ENCODE data around the gene PA2G4. TPM values are rescaled to one million over a fixed set of nuclear protein-coding genes. Genes with fewer than 3 reads are reported as not detected.
"Not testable (repeated sequence)": the region's sequence is repeated elsewhere in the genome, so short reads cannot be mapped to it uniquely, and the experiment has no call there.

PA2G4 gene
- total RNA-seq, 2 experiments from 2014 or later, result 399 to 410 TPM

DNA sequence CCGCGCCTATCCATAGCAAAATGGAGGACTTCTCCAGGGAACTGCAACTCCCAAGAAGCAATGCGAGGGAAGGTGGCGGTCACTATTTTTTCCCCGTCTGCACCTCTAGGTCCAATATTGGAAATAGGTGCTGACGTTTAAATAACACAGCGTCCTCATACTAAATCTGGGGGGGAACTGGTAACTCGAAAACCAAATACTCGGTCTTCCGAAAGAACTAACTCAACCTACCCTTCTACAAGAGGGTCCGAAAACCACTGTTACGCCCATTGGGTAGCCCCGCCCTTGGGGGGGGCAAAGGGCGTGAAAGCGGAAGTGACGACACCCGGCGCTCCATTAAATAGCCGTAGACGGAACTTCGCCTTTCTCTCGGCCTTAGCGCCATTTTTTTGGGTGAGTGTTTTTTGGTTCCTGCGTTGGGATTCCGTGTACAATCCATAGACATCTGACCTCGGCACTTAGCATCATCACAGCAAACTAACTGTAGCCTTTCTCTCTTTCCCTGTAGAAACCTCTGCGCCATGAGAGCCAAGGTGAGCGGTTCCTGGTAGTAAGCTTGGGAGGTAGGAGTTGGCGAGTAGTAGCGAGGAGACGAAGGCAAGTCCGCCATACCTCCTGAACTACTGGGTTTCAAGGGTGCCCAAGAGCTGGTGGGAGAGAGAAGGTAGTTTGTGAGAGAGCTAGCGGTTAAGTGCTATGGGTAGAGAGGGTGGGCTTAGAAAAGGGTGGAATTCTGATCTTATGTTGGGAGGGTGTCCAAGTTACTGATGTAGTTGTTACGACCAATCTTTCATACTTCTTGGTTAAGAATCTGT, 12.1 kb downstream of the PA2G4 start, which contains the start of gene RPL41:
RPL41 (plus strand) TSS at position 367 of the 815 bp plus-strand sequence.
- intact Hi-C loops (cut with micrococcal nuclease), result loop anchor here (1.0 to 5.0 kb wide), 8 partner anchors 12 to 516 kb away; partner anchors contain the start of genes BAZ2A, CNPY2, ORMDL2 and PA2G4
- DNase-seq, result peak; percentile 96
- Mint-ChIP-seq H3K9me3 (no peaks in the 10 kb centered on the region), H3K27me3 (no peaks in the 10 kb centered on the region), H3K4me3 (peak within 1 kb of the TSS; percentile 99), H3K4me1 (ENCODE audit: low read depth) (peaks cover 29% of the 10 kb centered on the region), H3K36me3 (peaks cover 52% of the 10 kb centered on the region), H3K27ac (peak within 1 kb of the TSS; percentile 100)
- ChIA-PET CTCF (interaction anchor here (2.0 to 6.9 kb wide), 5 partner anchors 12 to 74 kb away, joined by 6 to 168 read pairs (median 60); partner anchors contain the start of genes ESYT1, MYL6, PA2G4 and SMARCC2), POLR2A (interaction anchor here (0.6 to 6.7 kb wide), 10 partner anchors 11 to 378 kb away, joined by 3 to 101 read pairs (median 6); partner anchors contain the start of genes ESYT1, IL23A, PA2G4 and RAB5B)

DNA sequence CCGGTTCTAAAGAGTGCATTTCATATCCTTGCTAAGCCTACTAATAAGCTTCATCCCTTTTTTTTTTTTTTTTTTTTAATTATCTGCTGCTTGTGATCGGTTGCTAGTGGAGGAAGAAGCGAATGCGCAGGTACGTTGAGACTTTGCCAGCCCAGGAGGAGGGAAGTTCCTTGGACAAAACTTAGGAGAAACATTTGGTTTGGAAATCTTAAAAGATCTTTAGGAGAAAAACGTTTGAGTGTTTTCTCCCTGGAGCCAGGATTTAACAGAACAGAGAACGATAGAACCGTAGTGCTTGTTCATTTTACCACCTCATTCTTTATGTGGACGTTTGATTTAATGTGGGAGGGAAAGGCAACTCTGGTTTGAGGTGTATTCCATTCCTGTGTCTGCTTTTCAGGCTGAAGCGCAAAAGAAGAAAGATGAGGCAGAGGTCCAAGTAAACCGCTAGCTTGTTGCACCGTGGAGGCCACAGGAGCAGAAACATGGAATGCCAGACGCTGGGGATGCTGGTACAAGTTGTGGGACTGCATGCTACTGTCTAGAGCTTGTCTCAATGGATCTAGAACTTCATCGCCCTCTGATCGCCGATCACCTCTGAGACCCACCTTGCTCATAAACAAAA, 12.8 kb downstream of the PA2G4 start:
- ChIA-PET CTCF (interaction anchor here (1.2 to 6.9 kb wide), 11 partner anchors 11 to 378 kb away, joined by 3 to 168 read pairs (median 6); partner anchors contain the start of genes ESYT1, MYL6, PA2G4 and SMARCC2), POLR2A (interaction anchor here (0.6 to 6.7 kb wide), 13 partner anchors 10 to 379 kb away, joined by 3 to 101 read pairs (median 10); partner anchors contain the start of genes ANKRD52, ESYT1, MYL6 and PA2G4)
- not testable (repeated sequence) for DNase-seq, H3K27me3 Mint-ChIP-seq, H3K9me3 Mint-ChIP-seq
- Mint-ChIP-seq H3K4me1 (ENCODE audit: low read depth) (peaks cover 29% of the 10 kb centered on the region), H3K27ac (peak overlapping the region; percentile 100), H3K36me3 (peaks cover 50% of the 10 kb centered on the region), H3K4me3 (peak overlapping the region; percentile 99)
- intact Hi-C loops (cut with micrococcal nuclease), result loop anchor here (2.0 to 5.0 kb wide), 5 partner anchors 38 to 515 kb away; partner anchors contain the start of genes BAZ2A, CNPY2, ORMDL2 and SARNP

DNA sequence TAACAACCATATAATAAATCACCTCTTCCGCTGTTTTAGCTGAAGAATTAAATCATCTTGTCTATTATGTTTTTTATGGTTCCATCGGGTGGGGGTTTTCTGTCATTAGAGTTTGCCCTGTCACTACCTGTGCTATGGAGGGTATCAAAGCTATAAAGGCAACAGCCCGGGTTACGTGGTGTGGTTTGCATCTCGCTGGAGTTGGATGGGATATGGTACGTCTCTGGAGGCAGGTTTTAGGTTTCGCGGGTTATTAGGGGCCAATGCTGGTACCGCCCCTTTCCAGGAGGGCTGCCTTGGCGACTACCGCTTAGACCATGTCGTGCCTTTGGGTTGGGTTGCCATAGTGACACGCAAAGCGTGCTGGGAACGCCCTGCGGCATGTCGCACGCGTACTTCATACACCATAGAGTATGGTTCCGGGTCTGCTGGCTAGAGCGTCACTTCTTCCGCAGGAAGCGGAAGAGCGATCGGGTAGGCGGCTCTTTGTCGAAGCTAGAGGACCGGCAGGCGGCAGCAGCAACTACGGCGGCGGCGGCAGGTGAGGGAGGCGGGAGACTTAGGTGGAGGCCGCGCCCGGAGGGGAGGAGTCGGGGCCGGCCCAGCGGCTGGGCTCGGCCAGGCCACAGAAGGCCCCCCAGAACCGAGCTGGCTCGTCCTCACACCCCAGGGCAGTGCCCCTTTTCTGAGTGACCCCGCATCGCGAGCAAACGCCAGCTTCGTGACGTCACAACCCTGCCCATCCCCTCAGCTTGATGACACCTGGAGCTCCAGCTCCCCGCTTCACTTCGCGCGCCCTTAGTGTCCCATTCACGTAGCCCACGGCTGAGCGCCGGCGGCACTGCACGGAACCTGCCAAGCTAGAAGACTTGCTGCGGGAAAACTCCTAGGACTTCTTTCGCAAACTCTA, 13.7 kb downstream of the PA2G4 start, which contains the start of gene ZC3H10:
ZC3H10 (plus strand) TSS at position 489 of the 910 bp plus-strand sequence. CDS start 2,297 bp downstream, outside the sequence.
- Mint-ChIP-seq H3K9me3 (no peaks in the 10 kb centered on the region), H3K36me3 (peaks cover 42% of the 10 kb centered on the region), H3K4me3 (peak within 1 kb of the TSS; percentile 99), H3K27me3 (no peaks in the 10 kb centered on the region), H3K27ac (peak within 1 kb of the TSS; percentile 100), H3K4me1 (ENCODE audit: low read depth) (peaks cover 29% of the 10 kb centered on the region)
- POLR2A ChIA-PET, result interaction anchor here (0.5 to 6.7 kb wide), 27 partner anchors 9 to 567 kb away, joined by 3 to 101 read pairs (median 4); partner anchors contain the start of genes ANKRD52, ESYT1, IL23A and MYL6
- CTCF ChIA-PET, result interaction anchor here (0.6 to 6.9 kb wide), 33 partner anchors 10 to 517 kb away, joined by 3 to 168 read pairs (median 6); partner anchors contain the start of genes ANKRD52, CNPY2, COQ10A and ERBB3
- DNase-seq, result peak; percentile 99
- intact Hi-C loops (cut with micrococcal nuclease), result loop anchor here (1.0 to 5.0 kb wide), 16 partner anchors 8 to 514 kb away; partner anchors contain the start of genes BAZ2A, CNPY2, CS and IL23A

DNA sequence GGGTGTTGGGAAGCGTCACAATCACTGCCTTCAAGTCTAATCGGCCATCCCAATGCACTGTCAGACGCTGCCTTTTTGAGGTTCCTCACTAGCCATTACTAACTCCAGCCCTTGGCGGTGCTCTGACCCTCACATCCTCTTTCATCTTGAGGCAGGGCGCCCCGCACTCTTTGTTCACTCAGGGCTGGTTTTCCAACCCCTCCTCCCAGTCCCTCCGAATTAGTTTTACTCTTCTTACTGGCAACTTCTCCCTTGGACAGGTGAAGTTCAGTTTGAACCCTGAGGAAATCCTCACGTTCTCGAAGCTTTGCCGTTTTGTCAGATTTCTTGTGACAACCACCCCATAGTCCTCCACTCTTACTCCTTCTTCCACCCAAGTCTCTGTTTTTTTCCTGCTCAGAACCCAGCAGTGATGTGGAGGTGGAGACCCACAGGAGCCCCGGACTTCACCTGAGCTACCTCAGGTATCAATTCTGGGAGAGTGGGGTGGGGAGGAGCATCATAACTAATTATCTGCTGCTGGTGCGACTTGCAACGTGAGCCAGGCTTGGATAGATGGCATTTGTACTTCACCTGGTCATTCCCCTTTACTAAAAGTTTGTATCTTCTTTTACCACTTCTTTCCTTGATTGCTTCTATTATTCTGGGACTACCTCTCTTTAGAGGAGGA, 14.5 kb downstream of the PA2G4 start:
- Mint-ChIP-seq H3K27ac (peak overlapping the region; percentile 100), H3K4me3 (peak overlapping the region; percentile 99), H3K9me3 (no peaks in the 10 kb centered on the region), H3K36me3 (peaks cover 34% of the 10 kb centered on the region), H3K4me1 (ENCODE audit: low read depth) (peaks cover 31% of the 10 kb centered on the region), H3K27me3 (no peaks in the 10 kb centered on the region)
- POLR2A ChIA-PET, result interaction anchor here (0.5 to 6.7 kb wide), 24 partner anchors 9 to 562 kb away, joined by 3 to 101 read pairs (median 4); partner anchors contain the start of genes ANKRD52, ESYT1, IL23A and MYL6
- no peak for DNase-seq
- intact Hi-C loops (cut with micrococcal nuclease), result loop anchor here (1.0 to 5.0 kb wide), 16 partner anchors 7 to 513 kb away; partner anchors contain the start of genes ANKRD52, BAZ2A, CNPY2 and CS
- CTCF ChIA-PET, result interaction anchor here (1.0 to 6.9 kb wide), 33 partner anchors 9 to 517 kb away, joined by 3 to 168 read pairs (median 6); partner anchors contain the start of genes ANKRD52, CNPY2, COQ10A and ERBB3

DNA sequence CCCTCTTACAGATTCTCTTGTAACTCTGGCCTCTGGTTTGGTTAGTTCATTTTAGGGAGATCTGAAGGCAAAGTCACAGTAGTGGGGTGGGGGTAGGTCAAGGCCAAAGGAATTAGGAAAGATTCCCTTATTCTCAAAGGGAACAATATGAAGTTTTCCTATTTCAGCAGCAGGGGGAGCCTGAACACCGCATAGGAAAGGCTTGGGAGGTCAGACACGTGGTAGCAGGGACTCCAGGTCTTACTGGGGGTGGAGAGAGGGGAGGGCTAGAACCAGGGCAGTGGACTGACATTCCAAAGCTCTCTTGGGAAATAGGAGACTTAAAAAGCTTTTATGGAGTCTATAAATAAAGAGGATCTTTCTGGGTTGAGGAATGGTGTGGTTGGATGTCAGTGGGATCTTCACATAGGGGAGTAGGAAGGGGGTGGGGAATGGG, 15.0 kb downstream of the PA2G4 start:
- peak; percentile 73 for DNase-seq
- peaks cover 28% of the 10 kb centered on the region for H3K36me3 Mint-ChIP-seq
- intact Hi-C loops (cut with micrococcal nuclease), result loop anchor here (1.0 to 5.0 kb wide), 8 partner anchors 139 to 513 kb away; partner anchors contain the start of genes ANKRD52, BAZ2A, CNPY2 and IL23A
- H3K9me3 Mint-ChIP-seq, result no peaks in the 10 kb centered on the region
- H3K27me3 Mint-ChIP-seq, result no peaks in the 10 kb centered on the region
- ChIA-PET CTCF (interaction anchor here (0.6 to 6.9 kb wide), 18 partner anchors 9 to 381 kb away, joined by 3 to 168 read pairs (median 7); partner anchors contain the start of genes ANKRD52, COQ10A, ESYT1 and MYL6), POLR2A (interaction anchor here (0.6 to 6.7 kb wide), 11 partner anchors 14 to 145 kb away, joined by 3 to 101 read pairs (median 4); partner anchors contain the start of genes PA2G4, RAB5B, RNF41 and SMARCC2)
- H3K4me1 Mint-ChIP-seq (ENCODE audit: low read depth), result peaks cover 34% of the 10 kb centered on the region
- peak overlapping the region; percentile 99 for H3K4me3 Mint-ChIP-seq
- peak overlapping the region; percentile 100 for H3K27ac Mint-ChIP-seq

DNA sequence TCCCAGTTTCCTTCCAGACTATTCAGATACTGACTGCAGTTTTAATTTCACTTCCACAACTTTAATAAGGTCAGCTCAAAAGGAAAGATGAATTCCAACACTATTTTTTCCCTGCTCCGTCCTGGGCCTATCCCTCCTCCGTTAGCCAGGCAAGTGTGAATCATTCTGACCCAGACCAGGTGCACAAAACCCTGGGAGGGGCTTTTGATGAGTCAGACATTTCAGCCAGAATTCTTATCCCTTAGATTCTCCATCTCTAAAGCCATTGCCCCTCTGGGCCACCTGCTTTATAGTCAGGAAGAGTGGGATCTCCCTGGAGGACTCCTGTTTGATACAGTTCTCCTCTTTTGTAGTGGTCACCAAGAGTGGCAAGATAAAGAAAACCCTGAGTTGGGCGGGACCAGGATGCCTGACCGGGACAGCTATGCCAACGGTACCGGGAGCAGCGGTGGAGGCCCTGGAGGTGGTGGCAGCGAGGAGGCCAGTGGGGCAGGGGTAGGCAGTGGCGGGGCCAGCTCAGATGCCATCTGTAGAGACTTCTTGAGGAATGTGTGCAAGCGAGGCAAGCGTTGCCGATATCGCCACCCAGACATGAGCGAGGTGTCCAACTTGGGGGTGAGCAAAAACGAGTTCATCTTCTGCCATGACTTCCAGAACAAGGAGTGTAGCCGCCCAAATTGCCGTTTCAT, 15.9 kb downstream of the PA2G4 start:
- Mint-ChIP-seq H3K9me3 (no peaks in the 10 kb centered on the region), H3K27me3 (no peaks in the 10 kb centered on the region), H3K4me3 (no peak overlapping the region), H3K27ac (no peak overlapping the region), H3K4me1 (ENCODE audit: low read depth) (peaks cover 35% of the 10 kb centered on the region), H3K36me3 (peaks cover 28% of the 10 kb centered on the region)
- DNase-seq, result no peak
- ChIA-PET CTCF (interaction anchor here (0.6 to 6.9 kb wide), 16 partner anchors 8 to 381 kb away, joined by 3 to 168 read pairs (median 10); partner anchors contain the start of genes ANKRD52, COQ10A, ESYT1 and MYL6), POLR2A (interaction anchor here (0.6 to 6.7 kb wide), 6 partner anchors 14 to 101 kb away, joined by 3 to 101 read pairs (median 12); partner anchors contain the start of genes PA2G4, RNF41 and SMARCC2)
- intact Hi-C loops (cut with micrococcal nuclease), result no loop called here

GRCh38 chr12:56121204-56121870, 17.0 kb downstream of the PA2G4 start:
- no peak overlapping the region for H3K4me3 Mint-ChIP-seq
- no peak overlapping the region for H3K27ac Mint-ChIP-seq
- peaks cover 39% of the 10 kb centered on the region for H3K4me1 Mint-ChIP-seq (ENCODE audit: low read depth)
- H3K36me3 Mint-ChIP-seq, result peaks cover 28% of the 10 kb centered on the region
- H3K9me3 Mint-ChIP-seq, result no peaks in the 10 kb centered on the region
- POLR2A ChIA-PET, result interaction anchor here (0.6 kb wide), 1 partner anchor 44 kb away, joined by 3 read pairs; no protein-coding TSS in a partner anchor
- intact Hi-C loops (cut with micrococcal nuclease), result no loop called here
- CTCF ChIA-PET, result interaction anchor here (6.9 kb wide), 1 partner anchor 69 kb away, joined by 168 read pairs; the partner anchor contains the start of gene SMARCC2
- DNase-seq, result no peak
- no peaks in the 10 kb centered on the region for H3K27me3 Mint-ChIP-seq

DNA sequence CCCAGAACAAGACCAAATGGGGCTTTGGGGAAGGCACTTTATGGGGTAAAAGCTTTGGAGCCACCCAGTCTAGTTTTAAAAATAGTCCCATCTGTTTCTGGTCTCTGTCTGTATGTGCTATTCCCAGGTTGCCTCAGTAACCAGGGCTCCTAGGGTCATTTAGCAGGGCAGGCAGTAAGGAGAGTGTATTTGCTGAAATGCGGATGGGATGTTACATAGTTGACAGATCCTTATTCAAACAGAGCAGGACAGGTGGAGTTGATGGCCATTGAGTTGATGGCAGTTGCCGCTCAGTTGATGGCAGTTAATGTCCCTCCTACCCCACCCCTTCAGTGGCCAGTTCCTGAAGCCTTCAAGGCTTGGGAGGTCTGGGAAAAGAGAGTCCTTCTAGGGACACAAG, 18.3 kb downstream of the PA2G4 start:
- peaks cover 52% of the 10 kb centered on the region for H3K4me1 Mint-ChIP-seq (ENCODE audit: low read depth)
- H3K36me3 Mint-ChIP-seq, result peaks cover 15% of the 10 kb centered on the region
- H3K4me3 Mint-ChIP-seq, result no peak overlapping the region
- ChIA-PET CTCF (interaction anchor here (1.4 kb wide), 1 partner anchor 29 kb away, joined by 3 read pairs; no protein-coding TSS in a partner anchor), POLR2A (interaction anchor here (0.6 kb wide), 1 partner anchor 88 kb away, joined by 3 read pairs; no protein-coding TSS in a partner anchor)
- intact Hi-C loops (cut with micrococcal nuclease), result no loop called here
- no peaks in the 10 kb centered on the region for H3K9me3 Mint-ChIP-seq
- no peak overlapping the region for H3K27ac Mint-ChIP-seq
- DNase-seq, result no peak
- no peaks in the 10 kb centered on the region for H3K27me3 Mint-ChIP-seq

- Mint-ChIP-seq H3K36me3 (peaks cover 18% of the 10 kb centered on the region), H3K4me3 (no peak overlapping the region), H3K4me1 (ENCODE audit: low read depth) (peaks cover 43% of the 10 kb centered on the region), H3K27ac (peak overlapping the region; percentile 34), H3K9me3 (no peaks in the 10 kb centered on the region), H3K27me3 (no peaks in the 10 kb centered on the region)
- intact Hi-C loops (cut with micrococcal nuclease), result no loop called here
- DNase-seq, result no peak
- ChIA-PET CTCF (interaction anchor here (0.6 to 7.8 kb wide), 8 partner anchors 15 to 98 kb away, joined by 3 to 118 read pairs (median 6); partner anchors contain the start of genes MYL6, MYL6B, RNF41 and SMARCC2), POLR2A (interaction anchor here (1.2 kb wide), 1 partner anchor 66 kb away, joined by 4 read pairs; the partner anchor contains the start of gene SMARCC2)
Observed at GRCh38 chr12:56124133-56124532, 19.8 kb downstream of the PA2G4 start.
